ENCODE data around the gene CAMK4.

The CAMK4 gene

GRCh38 chr5:111535879-111536549 lies 311.8 kb downstream of the CAMK4 start:
- no peak for DNase-seq (ENCODE audit: low spot score)

- no peak for DNase-seq (ENCODE audit: low spot score)
Measured at GRCh38 chr5:111537141-111538024, 313.2 kb downstream of the CAMK4 start.

Measured in hematopoietic multipotent progenitor cell treated with erythropoietin and hydrocortisone succinate and interleukin-3 and kit ligand, for 17 days (in vitro differentiated cells).